Amniotic epithelial cell (primary cell): ENCODE data around the gene TMEM117.

Source experiments
- DNase-seq: peaks from one replicate; pipeline ENCODE4 v3.0.0-alpha.2; 2010; ENCODE audit warnings: low read depth

Gene TMEM117

DNA sequence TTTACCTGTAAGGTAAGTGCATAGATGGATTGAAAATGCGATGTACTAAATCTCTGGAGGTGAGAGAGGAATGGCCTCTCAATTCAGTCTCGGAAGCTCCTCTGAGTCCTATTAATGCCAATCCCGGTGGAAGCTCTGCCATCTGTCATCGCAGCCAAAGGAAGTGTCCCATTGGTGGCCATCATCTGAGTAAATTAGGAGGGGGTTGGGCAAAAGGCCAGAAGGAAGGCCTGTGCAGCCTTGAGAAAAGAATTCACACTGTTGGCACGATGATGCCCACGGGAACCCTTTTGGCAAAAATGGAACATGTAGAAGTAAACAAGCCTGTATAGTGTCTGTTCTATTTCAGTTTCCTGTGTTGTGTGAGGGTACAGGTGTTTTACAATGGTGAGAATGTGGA, 545.5 kb downstream of the TMEM117 start:
- no peak for DNase-seq

GRCh38 chr12:44384136-44384535, 548.3 kb downstream of the TMEM117 start:
- DNase-seq = no peak

GRCh38 chr12:44385964-44386363, 550.1 kb downstream of the TMEM117 start:
- DNase-seq = no peak

DNA sequence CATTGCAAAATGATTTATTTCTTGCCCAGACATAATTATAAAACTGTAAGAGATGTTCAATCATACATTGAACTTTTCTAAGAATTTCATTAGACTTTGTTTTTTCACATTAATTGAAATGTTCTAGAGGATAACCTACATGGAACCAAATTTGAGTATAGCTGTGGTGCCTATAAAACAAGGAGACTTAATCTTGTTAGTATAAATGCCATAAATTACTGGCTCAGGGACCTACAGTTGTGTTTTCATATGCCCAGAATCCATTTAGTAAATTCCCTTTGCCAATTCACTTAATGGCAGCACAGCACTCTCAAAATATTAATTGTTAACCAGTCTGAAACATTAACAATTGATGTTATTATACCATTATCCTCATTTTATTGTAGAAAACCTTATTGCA, 551.7 kb downstream of the TMEM117 start:
- DNase-seq = no peak

- no peak for DNase-seq
Measured at GRCh38 chr12:44389038-44389437, 553.2 kb downstream of the TMEM117 start.

GRCh38 chr12:44389896-44390295, 554.0 kb downstream of the TMEM117 start:
- no peak for DNase-seq

DNA sequence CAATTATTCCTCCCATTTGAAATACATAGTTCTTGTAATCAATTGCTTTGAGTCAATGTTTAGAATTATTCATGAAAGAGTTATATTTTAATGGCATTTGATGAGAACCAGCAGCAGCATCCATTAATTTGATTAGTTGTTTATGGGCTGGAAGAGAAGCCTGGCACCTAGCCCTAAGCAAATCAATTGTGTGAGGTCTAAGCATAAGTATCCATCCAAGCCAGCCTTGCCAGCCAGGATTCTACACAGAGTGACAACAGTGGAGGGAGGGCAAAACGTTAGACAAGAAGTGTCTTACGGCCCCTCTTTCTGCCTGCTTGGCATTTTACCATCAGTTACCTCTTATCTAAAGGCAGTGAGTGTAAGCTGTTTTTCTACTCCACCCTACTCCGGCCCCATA, 561.8 kb downstream of the TMEM117 start:
- no peak for DNase-seq

DNA sequence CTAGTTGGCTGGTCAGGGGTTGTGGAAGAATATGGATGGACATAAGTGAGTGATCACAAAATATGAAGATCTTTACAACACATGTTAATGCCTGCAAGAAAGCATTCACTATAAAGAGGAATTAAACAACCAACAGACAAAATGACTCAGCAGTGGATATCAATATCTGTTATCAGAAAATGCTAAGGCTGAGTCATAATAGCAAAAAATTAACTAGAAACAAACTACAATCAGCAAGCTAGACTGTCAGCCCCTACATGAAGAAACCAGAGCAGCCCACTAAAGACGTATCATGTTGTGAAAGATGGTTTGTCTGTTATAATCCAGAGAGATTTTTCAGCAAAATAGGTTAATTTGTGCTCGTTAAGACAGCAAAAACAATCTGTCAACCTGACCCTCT, 567.3 kb downstream of the TMEM117 start:
- no peak for DNase-seq

GRCh38 chr12:44405297-44405696, 569.4 kb downstream of the TMEM117 start:
- DNase-seq = no peak

GRCh38 chr12:44422559-44422958, 586.7 kb downstream of the TMEM117 start:
- DNase-seq = no peak

DNA sequence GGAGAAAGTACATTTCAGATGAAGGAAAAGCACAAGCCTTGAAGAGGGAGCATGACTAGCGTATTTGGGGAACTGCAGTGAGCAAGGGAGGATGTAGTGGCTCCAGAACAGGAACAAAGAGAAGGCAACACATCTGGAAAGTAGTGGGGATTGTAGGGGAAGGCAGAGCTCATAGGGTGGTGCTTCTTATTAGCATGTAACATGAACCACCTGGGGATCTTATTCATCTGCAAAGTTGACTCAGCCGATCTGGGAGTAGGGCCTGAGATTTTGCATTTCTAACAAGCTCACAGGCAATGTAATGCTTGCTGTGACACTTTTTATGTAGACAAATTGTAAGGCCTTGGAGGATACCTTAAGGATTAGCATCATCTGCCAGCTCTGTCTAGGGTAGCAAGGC, 592.9 kb downstream of the TMEM117 start:
- no peak for DNase-seq

GRCh38 chr12:44431647-44432343, 595.9 kb downstream of the TMEM117 start:
- no peak for DNase-seq

DNA sequence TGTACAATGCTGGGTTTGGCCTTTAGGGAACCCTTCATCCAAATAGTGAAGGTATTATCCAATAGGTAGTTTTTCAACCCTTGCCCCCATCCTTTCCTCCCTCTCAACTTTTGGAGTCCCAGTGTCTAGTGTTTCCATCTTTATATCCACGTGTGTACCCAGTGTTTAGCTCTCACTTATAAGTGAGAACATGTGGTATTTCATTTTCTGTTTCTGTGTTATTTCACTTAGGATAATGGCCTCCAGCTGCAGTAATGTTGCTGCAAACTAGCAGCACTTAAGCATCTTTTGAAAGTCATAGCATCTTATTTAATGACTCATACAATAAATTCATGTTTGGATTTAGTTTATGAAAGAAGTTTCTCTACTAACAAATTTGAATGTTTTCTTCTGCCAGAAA, 597.8 kb downstream of the TMEM117 start:
- no peak for DNase-seq

DNA sequence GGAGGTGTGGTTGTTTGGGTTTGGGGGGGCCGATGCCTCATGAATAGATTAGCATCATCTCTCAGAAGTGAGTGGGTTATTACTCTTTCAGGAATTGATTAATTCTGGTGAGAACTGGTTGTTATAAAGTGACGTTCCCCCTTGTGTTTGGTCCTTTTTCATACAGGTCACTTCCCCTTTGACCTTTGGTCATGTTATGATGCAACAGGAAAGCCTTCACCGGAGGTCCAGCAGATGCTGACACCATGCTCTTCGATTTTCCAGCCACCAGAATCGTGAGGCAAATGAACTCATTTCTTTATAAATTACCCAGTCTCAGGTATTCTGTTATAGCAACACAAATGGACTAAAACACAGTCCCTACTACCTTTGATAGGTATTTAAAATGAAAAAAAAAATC, 600.9 kb downstream of the TMEM117 start:
- no peak for DNase-seq
